BJ (cell line): Measurements from ENCODE around the gene SRGAP3. TPM values are rescaled to one million over a fixed set of nuclear protein-coding genes. Genes with fewer than 3 reads are reported as not detected.

ENCODE experiments used
- CTCF ChIA-PET: fragments of 350-600 bp; formaldehyde crosslinking; extraction: SDS; loops from one replicate; lab custom pipeline; 2021; ENCODE audit warnings: antibody characterized with exemption, inconsistent platforms; lab: Yijun Ruan, JAX
- POLR2A ChIA-PET: fragments of 300-600 bp; sonication (Branson Sonifier 250); formaldehyde crosslinking; extraction: SDS; loops from one replicate; lab custom pipeline; 2021; ENCODE audit warnings: antibody characterized with exemption; lab: Charles Lee
- DNase-seq: peaks from one replicate; pipeline ENCODE4 v3.0.0-alpha.2; 2011; ENCODE audit warnings: low read depth
- H3K27me3 ChIP-seq: 2 replicates; pipeline ENCODE4 v1.6.0; 2011; ENCODE audit warnings: low read length; ENCODE audit not compliant: control insufficient read depth, insufficient read depth
- H3K36me3 ChIP-seq: 2 replicates; pipeline ENCODE4 v1.5.1; 2011; ENCODE audit warnings: low read length; ENCODE audit not compliant: control insufficient read depth, insufficient read depth
- H3K4me3 ChIP-seq: 2 replicates; pipeline ENCODE4 v1.5.1; 2011; ENCODE audit warnings: low read depth, mild to moderate bottlenecking, control low read depth, low read length
- CTCF ChIP-seq: IDR thresholded peaks from 2 replicates; pipeline ENCODE4 v1.5.1; 2011; ENCODE audit warnings: low read depth, mild to moderate bottlenecking, control low read depth, inconsistent platforms, low read length, moderate library complexity; ENCODE audit not compliant: insufficient read depth
- polyA plus RNA-seq: library from polyadenylated mRNA; depleted of rRNA; stranded (reverse); fragments of >200 nt; gene quantifications from 2 replicates; pipeline ENCODE4 v1.2.3, GENCODE V29; 2011

Gene SRGAP3
- polyA plus RNA-seq, 1 experiment: 0.75 TPM

- no peaks in the 10 kb centered on the region for H3K36me3 ChIP-seq
- CTCF ChIA-PET: no interaction called here
Measured at GRCh38 chr3:9123840-9124239, 125.6 kb downstream of the SRGAP3 start.

GRCh38 chr3:9122732-9123364 is 126.6 kb downstream of the SRGAP3 start:
- POLR2A ChIA-PET: no interaction called here
- no peaks in the 10 kb centered on the region for H3K27me3 ChIP-seq
- H3K4me3 ChIP-seq: no peak overlapping the region
- no peaks in the 10 kb centered on the region for H3K36me3 ChIP-seq
- CTCF ChIA-PET: no interaction called here
- DNase-seq: no peak
- TF ChIP-seq CTCF: no peak

More at GRCh38 chr3:9123840-9124239, 125.6 kb downstream of the SRGAP3 start:
- POLR2A ChIA-PET: interaction anchor here (0.5 kb wide), 1 partner anchor 33 kb away, joined by 4 read pairs; no protein-coding TSS in a partner anchor
- Histone ChIP-seq H3K4me3 (no peak overlapping the region), H3K27me3 (no peaks in the 10 kb centered on the region)
- no peak for DNase-seq
- TF ChIP-seq CTCF: no peak

- H3K36me3 ChIP-seq: no peaks in the 10 kb centered on the region
- 0 out of 2 replicates have a peak, but pooled peaks cover under 1% of the 10 kb centered on the region for H3K27me3 ChIP-seq
- DNase-seq: no peak
- no peak overlapping the region for H3K4me3 ChIP-seq
- no peak for TF ChIP-seq CTCF
- ChIA-PET CTCF (interaction anchor here (0.6 to 1.3 kb wide), 2 partner anchors 9 to 1332 kb away, joined by 3 read pairs; no protein-coding TSS in a partner anchor), POLR2A (no interaction called here)
Measured at GRCh38 chr3:9121366-9122001, 128.0 kb downstream of the SRGAP3 start.

- no peaks in the 10 kb centered on the region for H3K36me3 ChIP-seq
- CTCF ChIA-PET: no interaction called here
Measured at GRCh38 chr3:9119331-9119730, 130.1 kb downstream of the SRGAP3 start.

More at GRCh38 chr3:9119331-9119730, 130.1 kb downstream of the SRGAP3 start:
- POLR2A ChIA-PET: no interaction called here
- TF ChIP-seq CTCF: no peak
- H3K4me3 ChIP-seq: no peak overlapping the region
- H3K27me3 ChIP-seq: peaks cover 2% of the 10 kb centered on the region; the same call in 1 of the 2 replicates
- DNase-seq: no peak
